GM21825 (cell line): ENCODE results near the gene AK3.

Source experiments
- ATAC-seq: cut with Tn5 transposase; IDR thresholded peaks from one replicate; pipeline ENCODE4 v1.9.1; 2021; ENCODE audit warnings: mild to moderate bottlenecking, moderate library complexity; ENCODE audit not compliant: unreplicated experiment

The AK3 gene

GRCh38 chr9:4709380-4709779, 31.6 kb downstream of the AK3 start:
- ATAC-seq: no peak

GRCh38 chr9:4706971-4707622, 33.9 kb downstream of the AK3 start:
- ATAC-seq: no peak

GRCh38 chr9:4706021-4706420, 35.0 kb downstream of the AK3 start:
- ATAC-seq: no peak

- no peak for ATAC-seq
These were observed 36.9 kb downstream of the AK3 start for GRCh38 chr9:4704129-4704528.

GRCh38 chr9:4701526-4701925, 39.5 kb downstream of the AK3 start:
- ATAC-seq: no peak

- no peak for ATAC-seq
These were observed 40.1 kb downstream of the AK3 start for GRCh38 chr9:4700932-4701331.

GRCh38 chr9:4700091-4700490, 40.9 kb downstream of the AK3 start:
- ATAC-seq: no peak

- no peak for ATAC-seq
These were observed 49.2 kb downstream of the AK3 start for GRCh38 chr9:4691795-4692194.

- peak; percentile 51 for ATAC-seq
These were observed 50.9 kb downstream of the AK3 start for GRCh38 chr9:4690144-4690543.

GRCh38 chr9:4689687-4690104, 51.3 kb downstream of the AK3 start:
- peak; percentile 70 for ATAC-seq

- ATAC-seq: no peak
These were observed 52.0 kb downstream of the AK3 start for GRCh38 chr9:4689021-4689420.

GRCh38 chr9:4686584-4686983, 54.4 kb downstream of the AK3 start:
- no peak for ATAC-seq

GRCh38 chr9:4686112-4686511, 54.9 kb downstream of the AK3 start:
- ATAC-seq: no peak

GRCh38 chr9:4684820-4685219, 56.2 kb downstream of the AK3 start:
- no peak for ATAC-seq

- ATAC-seq: no peak
These were observed 60.3 kb downstream of the AK3 start for GRCh38 chr9:4680750-4681149.

- ATAC-seq: no peak
These were observed 60.9 kb downstream of the AK3 start for GRCh38 chr9:4680173-4680525.

- peak; percentile 96 for ATAC-seq
These were observed 61.5 kb downstream of the AK3 start, which contains the start of gene CDC37L1 for GRCh38 chr9:4679268-4680172. Gene CDC37L1 (plus strand): TSS chr9:4679569. CDS start chr9:4679768, 199 bp downstream.

- ATAC-seq: no peak
These were observed 62.2 kb downstream of the AK3 start for GRCh38 chr9:4678679-4679267.

GRCh38 chr9:4677392-4677791, 63.6 kb downstream of the AK3 start:
- ATAC-seq: no peak

GRCh38 chr9:4674783-4675182, 66.2 kb downstream of the AK3 start:
- ATAC-seq: no peak

- no peak for ATAC-seq
These were observed 69.3 kb downstream of the AK3 start for GRCh38 chr9:4671737-4672136.

GRCh38 chr9:4670591-4670990, 70.4 kb downstream of the AK3 start:
- ATAC-seq: no peak
